Renal pelvis (tissue), 4 donors: ENCODE results near the gene MAFB. TPM values are rescaled to one million over a fixed set of nuclear protein-coding genes. Genes with fewer than 3 reads are reported as not detected.

Experiments used
- DNase-seq: peaks from one replicate; pipeline ENCODE4 v3.0.0-alpha.2; 2013
- polyA plus RNA-seq, 3 donors: library from polyadenylated mRNA; unstranded; fragments of 120-200 nt; gene quantifications; one replicate each; pipeline ENCODE4 v1.2.1, GENCODE V29; 2013; ENCODE audit not compliant: insufficient read length in 3 of 3

Gene MAFB
- polyA plus RNA-seq, 3 donors, result 133 to 163 (median 143) TPM

GRCh38 chr20:40663991-40664880, 24.8 kb downstream of the MAFB start:
- DNase-seq, result no peak

DNA sequence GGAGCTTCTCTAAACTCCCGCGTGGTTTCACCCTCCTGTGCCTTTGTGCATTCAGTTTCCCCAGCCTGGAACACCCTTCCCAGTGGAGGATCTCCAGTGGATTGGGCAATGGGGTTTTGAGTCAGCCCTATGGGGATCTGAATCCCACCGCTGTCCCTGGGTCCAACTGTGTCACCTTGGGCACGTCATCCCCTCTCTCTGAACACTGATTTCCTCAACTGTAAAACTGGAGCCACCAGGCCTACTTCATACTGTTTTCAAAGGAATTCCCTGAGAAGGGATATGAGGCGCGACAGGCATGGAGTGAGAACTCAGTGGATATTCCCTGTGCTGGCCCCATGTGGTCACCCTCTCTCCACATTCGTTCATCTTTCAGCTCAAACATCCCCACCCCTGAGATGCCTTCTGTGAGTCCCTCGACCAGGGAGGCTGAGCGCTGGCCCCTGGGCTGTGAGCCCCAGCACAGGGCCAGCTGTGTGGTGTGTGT, 25.7 kb downstream of the MAFB start:
- no peak for DNase-seq

DNA sequence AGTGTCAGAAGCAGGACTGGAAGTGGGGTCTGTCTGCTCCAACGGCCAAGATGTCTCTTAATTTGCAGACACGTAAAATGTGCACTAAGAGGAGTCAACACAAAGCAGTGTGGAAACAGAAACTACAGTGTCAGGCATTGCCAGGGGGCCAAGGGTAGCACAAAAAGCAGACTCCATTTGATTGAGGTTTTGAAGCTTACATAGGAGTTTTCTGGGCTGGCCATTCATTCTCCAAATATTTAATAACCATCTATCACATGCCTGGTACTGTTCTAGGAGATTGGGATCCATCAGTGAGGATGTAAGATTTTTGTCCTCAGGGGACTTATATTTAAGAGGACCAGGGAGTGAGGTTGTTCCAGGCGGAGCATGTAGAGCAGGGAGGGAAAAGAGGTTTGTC, 29.5 kb downstream of the MAFB start:
- no peak for DNase-seq

DNA sequence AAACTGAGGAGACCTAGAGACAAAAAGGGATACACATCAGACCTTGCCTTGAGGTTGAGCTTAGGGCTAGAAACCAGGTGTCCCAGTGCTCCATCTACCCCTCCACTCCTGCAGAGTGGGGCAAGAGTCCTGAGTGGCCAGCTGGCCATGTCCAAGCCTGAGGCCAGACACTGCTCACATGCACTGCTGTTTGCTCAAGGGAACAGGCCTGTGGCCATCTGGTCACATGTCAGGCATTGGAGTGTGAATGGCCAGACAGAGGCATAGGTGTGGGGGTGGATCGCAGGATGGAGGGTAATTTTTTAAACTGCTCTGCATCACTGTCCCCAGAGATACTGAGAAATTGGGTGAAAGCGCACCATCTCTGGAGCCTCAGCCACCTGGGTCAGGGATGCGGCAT, 30.5 kb downstream of the MAFB start:
- DNase-seq, result no peak

- no peak for DNase-seq
Measured at GRCh38 chr20:40657526-40657925, 31.5 kb downstream of the MAFB start.

DNA sequence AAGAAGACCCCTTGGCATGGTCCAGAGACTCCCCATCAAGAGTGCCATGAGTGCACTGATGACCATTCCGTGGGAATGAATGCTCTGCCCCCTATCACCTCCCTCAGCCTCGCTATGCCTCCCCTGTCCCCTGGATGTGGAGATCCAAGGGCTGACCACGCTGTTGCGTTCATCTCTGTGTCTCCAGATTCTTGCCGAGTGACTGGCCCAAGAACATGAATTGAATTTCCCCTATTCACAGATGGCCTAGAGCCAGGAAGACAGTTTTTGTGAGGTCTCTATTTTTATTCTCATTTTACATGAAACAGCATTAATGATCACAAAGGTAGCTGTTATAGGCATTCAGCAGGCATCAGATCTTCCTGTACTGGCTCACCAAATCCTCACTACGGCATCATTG, 33.6 kb downstream of the MAFB start:
- no peak for DNase-seq

GRCh38 chr20:40654876-40655275, 34.2 kb downstream of the MAFB start:
- no peak for DNase-seq

GRCh38 chr20:40652441-40652987, 36.5 kb downstream of the MAFB start:
- no peak for DNase-seq

DNA sequence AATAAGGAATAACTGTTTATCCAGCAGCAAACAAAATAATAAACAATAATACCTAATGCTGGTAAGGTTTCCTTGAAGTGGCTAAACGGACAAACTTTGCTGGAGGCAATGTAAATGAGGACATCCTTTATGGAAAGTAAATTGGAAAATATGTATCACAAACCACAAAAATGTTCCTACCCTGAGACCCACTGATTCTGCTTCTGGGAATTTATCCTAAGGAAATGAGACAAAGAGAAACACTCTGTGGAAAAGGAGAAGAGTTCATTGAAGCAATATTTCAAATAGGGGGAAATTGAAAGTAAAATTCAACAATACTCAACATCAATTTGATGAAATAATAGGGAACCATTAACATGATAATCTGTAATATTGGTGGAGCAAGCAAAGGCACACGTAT, 37.9 kb downstream of the MAFB start:
- no peak for DNase-seq

GRCh38 chr20:40650707-40651106, 38.3 kb downstream of the MAFB start:
- DNase-seq, result no peak

- no peak for DNase-seq
Measured at GRCh38 chr20:40648210-40649072, 40.6 kb downstream of the MAFB start.

DNA sequence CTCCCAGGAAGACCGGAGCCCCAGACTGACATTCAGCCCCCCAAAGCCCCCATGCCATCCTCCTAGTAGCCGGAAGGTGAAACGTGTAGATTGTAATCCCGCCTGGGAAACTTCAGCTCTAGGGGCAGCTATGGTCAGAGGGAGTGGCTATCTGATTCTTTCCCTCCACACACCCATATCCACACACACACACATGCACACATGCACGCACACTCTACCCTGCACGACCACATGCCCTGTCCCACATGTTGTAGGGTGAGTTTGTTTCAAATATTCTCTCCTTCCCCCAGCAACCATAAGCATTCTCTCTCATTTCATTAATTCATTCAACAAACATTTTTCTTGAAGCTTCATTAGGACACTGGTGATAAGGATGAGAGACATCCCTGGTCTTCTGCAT, 42.2 kb downstream of the MAFB start:
- DNase-seq, result no peak

DNA sequence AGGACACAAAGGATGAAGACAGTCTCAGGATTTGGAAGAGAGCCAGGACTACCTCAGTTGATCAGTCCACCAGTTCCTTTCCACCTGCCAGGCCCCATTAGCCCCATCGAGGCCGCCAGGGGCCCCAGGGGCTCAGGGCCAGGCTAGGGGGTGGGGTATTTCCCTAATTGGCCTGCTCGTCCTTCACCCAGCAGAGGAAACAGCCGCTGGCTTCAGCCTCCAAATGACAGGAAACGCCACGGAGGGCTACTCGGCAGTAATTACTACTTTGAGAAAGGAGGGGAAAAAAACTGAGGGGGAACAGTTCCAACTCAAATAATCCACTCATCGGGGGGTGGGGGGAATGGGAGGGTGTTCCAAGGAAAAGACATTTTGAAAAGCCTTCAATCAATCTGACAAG, 42.7 kb downstream of the MAFB start:
- DNase-seq, result no peak

DNA sequence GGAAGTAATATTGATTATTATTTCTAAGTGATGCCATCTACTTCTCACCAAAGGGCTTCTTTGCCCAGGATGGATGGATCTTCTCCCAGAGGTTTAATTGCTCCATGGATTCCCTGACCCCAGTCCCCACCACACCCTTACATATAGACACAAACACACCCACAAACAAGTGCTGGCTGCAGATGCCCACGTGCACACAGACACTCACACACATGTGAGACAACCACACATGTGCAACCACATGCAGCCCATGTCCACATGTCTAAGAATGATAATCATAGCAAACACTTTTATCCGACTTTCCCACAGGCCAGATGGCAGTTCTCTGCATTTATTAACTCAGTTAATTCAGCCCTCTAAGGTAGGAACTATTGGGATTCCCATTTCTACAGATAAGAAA, 44.2 kb downstream of the MAFB start:
- DNase-seq, result no peak

GRCh38 chr20:40643891-40644290, 45.1 kb downstream of the MAFB start:
- no peak for DNase-seq

GRCh38 chr20:40641809-40642208, 47.2 kb downstream of the MAFB start:
- DNase-seq, result no peak

DNA sequence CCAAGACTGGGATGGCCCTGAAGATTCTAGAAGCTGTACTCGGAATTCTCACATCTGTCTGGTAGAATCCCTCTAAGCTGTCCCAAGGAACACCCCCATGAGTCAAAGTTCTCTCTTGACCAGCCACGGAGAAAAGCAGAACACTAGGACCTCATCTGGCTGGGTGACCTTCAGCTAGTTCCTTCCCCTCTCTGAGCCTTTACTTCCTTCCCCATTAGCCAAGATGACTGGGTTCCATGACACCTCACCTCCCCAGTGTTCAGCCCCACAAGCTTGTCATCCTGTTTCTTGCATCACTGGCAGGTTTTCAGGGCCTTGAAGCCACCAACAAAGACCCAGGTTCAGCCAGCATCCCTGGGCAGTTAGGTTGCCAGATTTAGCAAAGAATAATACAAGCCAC, 47.8 kb downstream of the MAFB start:
- DNase-seq, result no peak

GRCh38 chr20:40640667-40641066, 48.4 kb downstream of the MAFB start:
- DNase-seq, result no peak

DNA sequence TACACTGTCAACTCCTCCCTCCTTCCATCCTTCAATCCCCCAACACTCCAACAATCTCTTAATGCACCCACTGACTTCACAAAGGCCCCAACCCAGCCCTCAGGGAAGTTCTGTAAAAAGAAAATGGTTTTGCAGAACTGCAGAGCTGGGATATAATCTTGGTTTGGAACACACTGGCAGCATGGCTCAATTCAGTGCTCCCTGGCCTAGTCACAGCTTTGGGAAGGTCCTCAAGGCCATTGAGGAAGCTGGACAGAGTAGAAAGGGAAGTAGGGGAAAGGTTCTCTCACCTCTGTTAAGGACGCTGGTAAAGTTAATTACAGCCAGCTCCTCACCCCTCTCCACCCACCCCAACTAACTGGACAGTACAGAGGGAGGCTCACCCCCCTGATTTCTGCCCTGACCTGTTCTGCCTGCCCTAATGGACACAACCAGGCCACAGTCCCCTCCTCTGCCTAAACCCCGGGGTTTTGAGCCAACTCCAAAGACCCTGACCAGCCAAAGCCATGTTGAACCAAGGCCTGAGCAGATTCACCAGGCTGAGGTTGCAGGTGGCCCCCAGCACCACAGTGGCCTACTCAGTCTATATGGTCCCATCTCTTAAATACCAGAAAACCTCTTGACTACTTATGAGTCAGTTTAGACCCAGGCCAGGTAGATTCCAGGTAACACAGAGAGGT, 49.2 kb downstream of the MAFB start:
- DNase-seq, result no peak

- DNase-seq, result no peak
Measured at GRCh38 chr20:40639132-40639531, 49.9 kb downstream of the MAFB start.

DNA sequence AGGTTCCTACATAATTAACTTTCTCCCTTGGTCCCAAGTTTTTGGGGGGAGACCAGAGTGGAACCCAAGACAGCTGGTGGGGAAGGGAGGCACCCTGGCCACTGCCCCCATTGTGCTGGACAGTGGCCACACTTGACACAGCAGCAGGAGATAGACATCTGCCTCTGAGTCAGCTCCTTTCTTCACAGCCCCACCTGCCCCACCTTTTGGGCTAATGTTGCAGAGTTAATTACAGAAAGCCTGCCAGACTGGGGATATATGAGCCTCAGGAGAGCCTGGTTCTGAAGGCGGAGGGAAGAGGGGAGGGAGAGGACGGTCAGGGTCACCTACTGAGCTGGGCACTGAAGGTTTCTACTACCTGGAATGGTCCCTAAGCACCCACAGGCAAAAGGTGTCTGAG, 50.6 kb downstream of the MAFB start:
- no peak for DNase-seq

GRCh38 chr20:40637176-40637575, 51.9 kb downstream of the MAFB start:
- no peak for DNase-seq
